ENCODE data around the gene TCF12.
A peak's percentile ranks its signal among the peaks of the same experiment; 100 is the strongest.

TCF12 gene
- long read RNA-seq, donor 1, full-length matches to known transcripts: 5 of 17 reads
- long read RNA-seq, donor 1, partial matches to known transcripts: 12 of 17 reads
- long read RNA-seq, donor 1, other reads (novel, unspliced or antisense): 0 of 17 reads
- long read RNA-seq, donor 2, full-length matches to known transcripts: 10 of 31 reads
- long read RNA-seq, donor 2, partial matches to known transcripts: 21 of 31 reads
- long read RNA-seq, donor 2, other reads (novel, unspliced or antisense): 0 of 31 reads
- long read RNA-seq, donor 3, full-length matches to known transcripts: 5 of 12 reads
- long read RNA-seq, donor 3, partial matches to known transcripts: 7 of 12 reads
- long read RNA-seq, donor 3, other reads (novel, unspliced or antisense): 0 of 12 reads
- long read RNA-seq, donor 4, partial matches to known transcripts: 19 of 21 reads
- long read RNA-seq, donor 4, other reads (novel, unspliced or antisense): 0 of 21 reads
- long read RNA-seq, donor 5, full-length matches to known transcripts: 7 of 12 reads
- long read RNA-seq, donor 5, partial matches to known transcripts: 5 of 12 reads
- long read RNA-seq, donor 5, other reads (novel, unspliced or antisense): 0 of 12 reads
- long read RNA-seq, donor 6, full-length matches to known transcripts: 4 of 18 reads
- long read RNA-seq, donor 6, partial matches to known transcripts: 14 of 18 reads
- long read RNA-seq, donor 6, other reads (novel, unspliced or antisense): 0 of 18 reads
- long read RNA-seq, donor 7: 0 reads
- long read RNA-seq, donor 8, full-length matches to known transcripts: 9 of 17 reads
- long read RNA-seq, donor 8, partial matches to known transcripts: 8 of 17 reads
- long read RNA-seq, donor 8, other reads (novel, unspliced or antisense): 0 of 17 reads

DNA sequence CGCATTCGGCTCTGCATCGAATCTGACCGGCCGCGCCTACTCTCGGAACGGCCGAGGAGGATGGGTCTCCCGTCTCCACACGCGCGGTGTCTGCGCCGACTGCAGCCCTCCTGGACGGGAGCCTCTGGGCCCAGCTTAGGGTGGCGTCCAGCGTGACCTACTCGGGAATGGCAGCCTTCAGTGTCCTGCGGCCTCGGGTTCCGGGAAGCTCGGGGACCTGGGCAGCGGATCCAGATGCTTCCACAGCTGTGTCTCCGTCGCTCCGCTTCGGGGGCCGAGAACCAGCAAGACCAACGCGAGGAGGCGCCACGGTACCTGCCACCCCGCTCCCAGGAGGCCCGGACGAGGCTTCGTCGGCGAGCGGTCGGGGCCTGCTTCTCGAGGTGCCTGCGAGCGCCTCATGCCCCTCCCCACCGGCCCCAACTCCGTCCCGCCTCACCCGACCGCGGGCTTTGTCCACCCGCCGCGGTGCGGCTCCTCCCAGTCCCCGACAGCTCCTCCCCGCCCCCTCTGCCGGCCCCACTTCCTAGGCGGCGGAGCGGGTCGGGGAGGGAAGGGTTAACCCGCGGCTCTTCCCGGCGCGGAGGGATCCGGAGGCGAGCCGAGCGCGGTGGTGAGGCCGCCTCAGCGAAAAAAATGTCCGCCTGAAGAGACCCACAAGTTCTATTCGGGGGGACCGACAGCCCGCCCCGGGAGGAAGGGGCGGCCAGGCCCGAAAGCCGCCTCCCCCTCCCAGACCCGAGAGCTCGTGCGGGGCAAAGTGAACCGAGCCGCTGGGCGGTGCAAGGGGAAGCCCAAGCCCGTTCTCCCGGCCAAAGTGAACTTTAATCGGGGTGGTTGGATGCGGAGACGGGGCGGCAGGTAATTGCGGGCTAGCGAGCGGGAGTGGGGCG is at the start of gene TCF12:
Gene TCF12, plus strand, starts transcription at position 599 of the 893 bp plus-strand sequence. CDS start 1,270 bp downstream, outside the sequence.
- peak; percentile 96 for DNase-seq

DNA sequence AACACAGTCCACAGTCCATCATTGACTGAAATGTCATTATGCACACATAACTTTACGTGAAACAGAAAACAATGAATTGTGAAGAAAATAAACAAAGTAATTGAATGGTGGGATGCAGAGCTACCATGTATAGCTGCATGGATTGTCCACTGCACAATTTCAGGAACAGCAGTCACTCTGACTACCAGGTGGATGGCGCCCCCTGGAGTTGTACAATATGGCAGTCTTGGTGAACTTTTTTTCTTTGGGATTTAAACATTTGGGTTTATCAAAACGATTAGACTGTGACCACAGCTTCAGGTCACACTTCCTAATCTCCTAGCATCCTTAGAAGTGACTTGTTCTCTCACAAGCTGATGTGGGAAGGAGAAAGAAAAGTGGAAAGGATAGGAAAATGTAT is 48.9 kb upstream of the TCF12 start:
- no peak for DNase-seq

DNA sequence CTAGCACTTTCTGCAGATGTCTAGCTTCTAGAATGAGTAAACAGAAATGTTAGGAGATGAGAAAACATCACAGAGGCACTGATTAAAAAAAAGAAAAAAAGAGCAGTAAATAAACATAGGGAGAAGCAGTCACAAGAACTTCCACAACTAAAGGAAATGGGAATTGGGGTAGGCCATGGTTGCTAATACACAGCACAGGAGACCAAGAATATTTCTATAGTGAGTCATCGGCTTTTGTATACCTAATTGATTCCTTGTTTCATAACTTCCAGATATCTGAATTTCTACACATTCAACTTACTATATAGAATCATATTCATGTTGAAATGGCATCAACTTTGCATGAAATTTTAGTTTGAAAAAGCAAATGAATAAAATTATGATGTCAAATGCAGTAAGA is 47.3 kb upstream of the TCF12 start:
- no peak for DNase-seq

DNA sequence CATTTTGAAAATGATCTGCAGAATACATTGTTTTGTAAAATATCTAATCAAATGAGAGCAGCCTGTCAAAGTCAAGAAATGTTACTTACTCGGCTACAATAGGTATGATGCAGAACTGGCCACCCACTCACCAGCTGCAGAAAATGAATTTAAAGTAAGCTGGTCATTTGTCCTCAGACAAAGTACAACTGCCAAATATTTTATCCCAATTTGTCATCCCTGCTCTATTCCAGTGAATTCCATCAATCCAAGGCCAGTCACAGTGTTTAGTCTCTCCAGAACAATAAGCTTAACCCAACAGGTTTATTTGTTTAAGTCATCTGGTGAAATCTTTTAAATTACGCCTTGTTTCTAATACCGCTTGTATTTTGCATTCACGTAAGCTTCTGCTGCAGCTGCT is 46.6 kb upstream of the TCF12 start:
- no peak for DNase-seq

DNA sequence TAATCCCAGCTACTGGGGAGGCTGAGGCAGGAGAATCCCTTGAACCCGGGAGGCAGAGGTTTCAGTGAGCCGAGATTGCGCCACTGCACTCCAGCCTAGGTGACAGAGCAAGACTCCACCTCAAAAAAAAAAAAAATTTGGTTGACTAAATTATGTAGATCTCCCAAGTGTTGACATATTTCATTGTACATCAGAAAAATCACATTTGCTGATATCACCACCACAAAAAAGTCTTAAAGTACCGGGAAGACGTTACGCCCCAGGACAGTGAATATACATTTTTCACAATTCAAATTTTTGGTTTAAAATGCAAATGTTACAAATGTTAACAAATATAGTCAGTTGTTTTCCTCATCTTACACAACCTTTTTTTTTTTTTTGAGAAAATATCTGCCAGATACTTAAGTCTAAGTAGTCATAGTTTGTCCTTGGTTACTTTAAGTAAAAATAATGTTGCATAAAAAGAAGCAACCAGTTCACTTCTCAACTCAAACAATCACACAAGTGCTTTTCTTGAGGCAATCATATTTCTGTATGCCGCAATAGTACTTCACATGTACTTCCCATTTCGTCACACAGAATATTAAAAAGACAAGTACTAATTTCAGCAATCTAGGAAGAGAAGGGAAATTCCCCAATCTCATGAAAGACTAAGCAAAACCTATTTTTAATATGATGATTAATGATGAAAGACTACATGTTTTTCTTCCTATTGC is 41.0 kb upstream of the TCF12 start:
- no peak for DNase-seq

DNA sequence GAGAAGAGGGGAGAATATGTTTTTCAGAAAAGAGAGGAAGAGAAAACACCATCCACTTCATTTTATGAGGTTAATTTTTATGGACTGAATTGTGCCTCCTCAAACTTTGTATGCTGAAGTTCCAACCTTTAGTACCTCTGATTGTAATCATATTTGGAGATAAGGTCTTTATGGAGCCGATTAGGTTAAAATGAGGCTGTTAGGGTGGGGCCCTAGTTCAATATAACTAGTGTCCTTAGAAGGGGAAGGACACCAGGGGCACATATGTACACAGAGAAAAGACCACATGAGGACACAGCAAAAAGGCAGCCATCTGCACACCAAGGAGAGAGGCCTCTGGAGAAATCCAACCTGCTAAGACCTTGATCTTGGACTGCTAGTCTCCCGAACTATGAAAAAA is 38.9 kb upstream of the TCF12 start:
- DNase-seq: no peak

DNA sequence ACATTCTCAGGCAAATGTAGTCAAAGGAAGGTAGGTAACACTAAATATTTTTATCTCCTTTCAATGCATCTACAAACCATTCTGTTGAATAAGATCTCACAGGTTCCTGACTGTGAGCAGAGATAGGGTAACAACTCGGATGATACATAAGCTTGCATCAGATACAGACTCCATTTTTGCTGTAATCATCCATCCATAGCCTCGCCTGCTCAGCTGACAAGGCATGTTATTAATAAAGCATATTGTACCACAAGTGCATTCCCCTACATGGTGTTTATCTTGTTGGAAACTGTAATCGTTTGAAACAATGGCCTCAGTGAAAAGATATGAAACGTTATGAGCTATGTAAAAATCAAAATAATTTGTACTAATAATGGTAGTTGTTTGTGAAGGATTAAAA is 35.4 kb upstream of the TCF12 start:
- DNase-seq: no peak

DNA sequence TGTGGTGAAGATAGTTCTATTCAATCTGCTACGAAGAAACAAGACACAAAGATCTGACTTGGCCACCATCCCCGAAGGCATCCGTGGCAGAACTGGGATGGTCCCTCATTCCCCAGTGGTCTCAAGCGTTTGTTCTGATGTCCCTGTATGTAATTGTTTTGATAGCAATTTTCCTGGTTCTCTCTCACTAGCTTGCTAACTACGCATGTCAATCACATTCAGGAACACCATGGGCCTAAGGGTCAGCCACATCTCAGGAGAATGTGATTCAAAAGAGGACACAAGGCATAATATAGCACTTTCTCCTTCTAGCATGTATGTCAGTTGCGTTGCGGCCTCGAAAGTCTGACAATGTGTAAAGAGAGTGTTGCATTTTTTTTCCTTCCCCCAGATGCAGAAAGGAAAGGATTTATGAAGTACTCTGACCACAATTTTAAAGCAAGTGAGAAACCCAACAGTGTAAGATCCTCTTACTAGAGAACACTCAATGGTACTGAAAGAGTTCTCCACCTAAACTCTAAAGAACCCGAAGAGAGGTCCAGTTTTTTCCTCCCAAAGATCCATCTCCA is 32.0 kb upstream of the TCF12 start:
- DNase-seq: no peak

DNA sequence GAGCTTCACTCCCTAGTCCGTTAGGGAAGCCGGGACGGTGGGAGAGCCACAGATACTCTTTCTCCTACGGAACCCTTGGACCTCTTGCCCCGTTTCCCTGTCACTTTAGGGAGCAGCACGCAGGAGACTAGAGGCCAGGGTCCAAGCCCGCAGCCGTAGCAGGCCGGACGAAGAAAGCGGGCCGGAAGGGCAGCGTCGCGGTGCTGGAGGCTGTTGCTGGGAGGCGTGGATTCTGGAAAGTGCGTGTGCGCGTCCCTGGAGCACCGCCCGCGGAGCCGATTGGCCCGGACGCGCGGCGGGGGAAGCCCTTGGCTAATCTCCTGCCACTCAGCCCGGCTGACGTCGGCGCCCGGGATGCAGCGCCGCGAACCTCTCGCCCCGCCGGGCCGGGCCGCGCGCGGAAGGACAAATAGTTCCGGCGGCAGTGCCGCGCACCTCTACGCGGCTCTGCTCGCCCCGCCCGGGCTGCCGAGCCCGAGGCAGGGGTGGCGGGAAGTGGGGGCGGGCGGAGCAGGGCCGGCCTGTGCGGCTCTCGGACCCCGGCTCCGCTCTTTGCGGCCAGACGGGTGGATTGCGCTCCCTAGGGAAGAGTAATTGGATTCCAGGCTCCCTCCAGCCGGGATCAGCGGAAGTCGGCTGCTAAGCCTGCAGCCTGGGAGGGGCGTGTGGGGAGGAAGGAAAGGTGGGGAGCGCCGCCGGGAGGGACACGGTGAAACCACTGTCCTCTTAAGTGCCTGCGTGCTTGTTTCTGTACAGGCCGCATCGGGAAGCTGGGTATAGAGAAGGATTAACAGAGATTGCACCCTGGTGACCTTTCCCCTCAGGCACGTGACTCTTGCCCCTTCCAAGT is 31.3 kb upstream of the TCF12 start:
- DNase-seq: peak; percentile 98

DNA sequence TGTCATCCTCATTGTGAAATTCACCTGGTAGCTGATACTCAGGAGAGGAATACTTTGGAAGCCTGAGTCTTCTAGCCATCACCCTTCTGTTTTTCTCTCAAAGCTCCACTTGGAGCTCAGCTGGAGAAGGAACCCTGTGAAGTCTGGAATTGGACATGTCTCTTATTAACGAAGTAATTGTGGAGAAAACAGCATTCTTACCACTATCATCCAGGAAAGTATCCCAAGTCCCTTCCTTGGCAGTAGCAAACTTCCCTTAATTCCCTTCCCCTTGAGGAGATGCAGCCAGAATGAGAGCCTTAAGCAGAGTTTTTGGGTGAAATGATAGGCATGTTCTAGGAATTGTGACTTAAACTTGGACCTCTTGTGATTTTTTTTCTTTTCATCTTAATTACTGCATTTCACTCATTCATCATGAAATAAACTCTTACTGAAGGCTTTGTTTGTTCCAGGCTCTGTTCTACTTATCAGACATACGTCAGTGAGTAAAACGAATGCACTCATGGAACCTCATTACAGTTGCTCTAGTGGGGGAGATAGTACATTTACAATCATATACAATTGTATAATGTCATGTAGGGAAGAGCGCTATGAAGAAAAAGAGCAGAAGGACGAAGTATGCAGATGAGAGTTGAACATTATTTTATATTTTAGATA is 30.5 kb upstream of the TCF12 start:
- no peak for DNase-seq

DNA sequence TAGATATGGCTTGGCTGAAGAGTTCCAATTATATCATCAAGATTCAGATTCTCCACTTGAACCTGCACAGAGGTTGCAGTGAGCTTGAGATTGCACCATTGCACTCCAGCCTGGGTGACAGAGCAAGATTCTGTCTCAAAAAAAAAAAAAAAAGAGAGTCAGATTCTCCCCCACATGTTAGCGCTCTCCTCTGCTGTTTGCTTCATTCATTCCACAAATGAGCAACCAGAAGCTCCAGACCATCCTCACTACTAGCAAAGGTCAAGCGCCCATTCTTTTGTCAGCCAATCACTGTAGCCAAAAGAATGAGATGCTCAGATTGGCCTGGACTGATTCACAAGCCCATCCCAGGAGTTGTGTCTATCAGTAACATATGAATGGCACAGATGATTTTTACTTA is 28.4 kb upstream of the TCF12 start:
- no peak for DNase-seq

DNA sequence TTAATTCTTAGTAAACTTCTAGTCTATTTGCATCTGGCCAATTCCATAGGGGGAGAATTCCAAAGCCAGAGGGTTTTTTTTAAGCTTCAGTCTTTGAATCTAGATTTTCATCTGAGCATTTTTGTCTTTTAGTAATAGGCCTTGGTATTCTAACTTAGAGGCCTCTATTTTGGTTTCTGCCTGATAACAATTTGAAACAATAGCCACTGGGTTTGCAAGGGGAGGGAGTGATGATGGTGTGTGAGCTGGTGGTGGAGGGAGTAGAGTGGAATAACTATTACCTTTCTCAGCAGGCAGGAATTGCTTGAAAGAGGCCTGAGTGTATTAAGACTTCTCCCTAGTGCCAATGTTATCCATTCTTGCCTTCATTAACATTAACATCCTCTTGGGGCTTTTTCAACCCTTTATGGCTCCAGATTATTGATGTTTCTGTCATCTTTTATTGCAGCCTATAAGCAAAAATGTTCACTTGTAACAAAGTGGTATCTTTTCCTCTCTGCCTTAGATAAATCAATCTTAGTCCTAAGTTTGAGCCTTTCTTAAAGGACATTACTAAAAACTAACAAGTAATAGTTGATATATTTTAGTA is 26.5 kb upstream of the TCF12 start:
- no peak for DNase-seq

DNA sequence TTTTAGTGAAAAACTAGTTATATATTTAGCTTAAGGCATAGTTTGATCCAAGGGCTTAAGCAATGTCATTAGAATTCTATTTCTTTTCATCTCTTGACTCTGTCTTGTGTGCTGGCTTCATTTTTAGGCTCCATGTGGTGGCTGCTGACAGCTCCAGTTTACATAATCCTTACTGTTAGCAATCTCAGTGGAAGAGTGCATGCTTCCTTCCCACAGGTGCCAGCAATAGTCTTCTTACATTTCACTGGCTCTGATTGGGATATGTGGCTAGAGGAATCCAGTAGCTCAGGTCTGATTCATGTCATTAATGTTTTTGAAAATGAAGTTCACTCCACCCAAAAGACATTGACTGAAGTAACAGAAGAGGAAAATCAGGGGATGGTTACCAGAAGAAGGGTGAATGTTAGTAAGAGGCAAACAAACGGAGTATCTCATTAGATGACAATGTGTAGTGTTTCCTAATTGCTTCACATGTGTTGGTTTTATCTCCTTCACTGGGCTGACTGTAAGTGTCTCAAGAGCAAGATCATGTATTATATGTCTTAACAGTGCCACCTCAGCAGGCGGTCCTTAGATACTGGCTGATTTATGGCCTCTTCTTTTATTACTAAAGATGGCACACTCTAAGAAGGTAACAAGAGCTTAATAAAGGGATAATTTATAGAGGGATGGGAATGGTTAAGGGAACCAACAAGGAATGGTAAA is 25.6 kb upstream of the TCF12 start:
- no peak for DNase-seq

DNA sequence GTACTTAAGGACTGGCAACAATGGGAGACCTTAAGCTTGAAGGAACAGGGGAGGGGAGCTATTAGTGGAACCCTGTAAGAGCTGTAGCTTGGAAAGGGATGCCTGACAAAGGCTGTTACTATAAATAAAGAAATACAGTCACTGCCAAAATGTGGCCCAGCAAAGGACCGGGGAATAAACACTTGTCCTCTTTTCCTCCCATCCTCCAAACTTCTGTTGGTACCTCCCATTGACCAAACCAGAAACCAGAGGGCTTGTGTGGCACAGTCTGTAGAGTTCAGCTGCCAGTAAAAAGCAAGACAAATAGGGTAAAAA is 25.1 kb upstream of the TCF12 start:
- DNase-seq: no peak

DNA sequence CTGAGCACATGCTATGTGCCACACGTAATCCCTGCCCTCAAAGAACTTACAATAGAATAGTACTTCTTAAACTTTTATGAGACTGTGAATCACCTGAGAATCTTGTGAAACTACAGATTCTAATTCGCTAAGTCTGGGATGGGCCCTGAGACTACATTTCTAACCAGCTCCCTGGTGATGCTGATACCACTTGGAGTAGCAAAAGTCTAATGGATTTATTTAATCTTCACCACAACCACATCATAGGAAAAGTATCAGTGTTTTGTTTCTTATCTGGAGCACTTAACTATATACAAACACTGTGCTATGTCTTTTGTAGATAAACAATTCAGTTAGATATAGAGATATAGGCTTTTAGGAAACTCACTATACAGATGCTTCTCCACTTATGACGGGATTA is 23.8 kb upstream of the TCF12 start:
- DNase-seq: no peak

DNA sequence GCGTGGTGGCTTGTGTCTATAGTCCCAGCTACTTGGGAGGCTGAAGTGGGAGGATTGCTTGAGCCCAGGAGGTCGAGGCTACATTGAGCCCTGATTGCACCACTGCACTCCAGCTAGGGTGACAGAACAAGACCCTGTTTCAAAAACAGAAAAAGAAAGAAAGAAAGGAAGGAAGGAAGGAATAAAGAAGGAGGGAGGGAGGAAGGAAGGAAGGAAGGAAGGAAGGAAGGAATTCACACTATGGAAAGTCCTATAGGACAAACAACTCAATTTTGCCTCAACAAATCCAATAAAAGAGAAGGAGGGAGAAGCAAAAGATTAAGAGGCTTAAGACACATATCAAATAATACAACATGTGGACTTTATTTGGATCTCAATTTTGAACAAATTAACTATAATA is 16.5 kb upstream of the TCF12 start:
- DNase-seq: no peak

DNA sequence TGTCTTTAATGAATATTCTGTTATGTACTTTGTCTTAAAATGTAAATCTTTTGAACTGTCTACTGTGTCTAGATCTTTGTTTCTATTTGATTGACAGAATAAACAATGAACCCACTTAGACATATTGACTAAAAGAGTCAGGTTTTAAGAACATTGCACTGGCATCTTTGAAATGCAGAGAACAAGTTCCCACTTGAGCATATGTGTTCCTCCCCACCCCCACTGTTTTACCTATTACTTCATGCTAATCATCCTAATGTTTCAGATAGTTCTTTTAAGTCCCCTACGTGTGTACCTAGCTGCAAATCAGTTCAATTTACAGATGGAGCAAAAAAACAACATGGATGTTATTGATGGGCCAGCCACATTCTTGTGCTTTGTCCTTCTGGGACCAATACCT is 11.7 kb upstream of the TCF12 start:
- DNase-seq: no peak

DNA sequence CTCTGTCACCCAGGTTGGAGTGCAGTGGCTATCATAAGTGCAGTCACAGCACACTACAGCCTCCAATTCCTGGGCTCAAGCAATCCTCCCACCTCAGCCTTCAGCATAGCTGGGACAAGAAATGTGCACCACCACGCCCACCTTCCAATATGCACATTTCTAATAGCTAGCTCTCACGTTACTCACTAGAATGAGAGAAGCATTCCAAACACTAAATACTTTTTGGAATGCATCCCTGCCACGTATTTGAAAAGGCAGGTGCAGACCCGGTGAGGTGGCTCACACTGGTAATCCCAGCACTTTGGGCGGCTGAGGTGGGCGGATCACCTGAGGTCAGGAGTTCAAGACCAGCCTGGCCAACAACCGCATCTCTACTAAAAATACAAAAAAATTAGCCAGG is 7.6 kb upstream of the TCF12 start:
- no peak for DNase-seq

DNA sequence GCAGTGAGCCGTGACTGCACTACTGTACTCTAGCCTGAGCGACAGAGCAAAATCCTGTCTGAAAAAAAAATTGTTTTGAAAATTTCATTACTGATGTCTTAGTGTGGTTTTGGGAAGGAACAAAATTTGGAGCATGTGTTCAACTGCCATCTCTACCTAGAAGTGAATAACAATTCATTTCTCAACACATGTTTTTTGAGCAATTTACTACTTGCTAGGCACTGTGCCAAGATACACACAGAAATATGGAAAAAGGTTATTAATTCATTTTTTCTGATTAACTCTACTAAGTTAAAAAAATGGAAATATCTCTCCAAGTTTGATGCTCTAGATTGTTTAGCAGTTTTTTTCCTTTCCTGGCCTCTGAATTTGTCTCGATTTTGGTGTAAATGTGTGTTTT is 5.2 kb upstream of the TCF12 start:
- no peak for DNase-seq

Data from right kidney (tissue), 9 donors.